ENCODE results near the gene CLIC5. TPM values are rescaled to one million over a fixed set of nuclear protein-coding genes. Genes with fewer than 3 reads are reported as not detected.

The CLIC5 gene
- total RNA-seq, 1 donor from 2014 or later, result 134 TPM

- TF ChIP-seq, protein P1, sequence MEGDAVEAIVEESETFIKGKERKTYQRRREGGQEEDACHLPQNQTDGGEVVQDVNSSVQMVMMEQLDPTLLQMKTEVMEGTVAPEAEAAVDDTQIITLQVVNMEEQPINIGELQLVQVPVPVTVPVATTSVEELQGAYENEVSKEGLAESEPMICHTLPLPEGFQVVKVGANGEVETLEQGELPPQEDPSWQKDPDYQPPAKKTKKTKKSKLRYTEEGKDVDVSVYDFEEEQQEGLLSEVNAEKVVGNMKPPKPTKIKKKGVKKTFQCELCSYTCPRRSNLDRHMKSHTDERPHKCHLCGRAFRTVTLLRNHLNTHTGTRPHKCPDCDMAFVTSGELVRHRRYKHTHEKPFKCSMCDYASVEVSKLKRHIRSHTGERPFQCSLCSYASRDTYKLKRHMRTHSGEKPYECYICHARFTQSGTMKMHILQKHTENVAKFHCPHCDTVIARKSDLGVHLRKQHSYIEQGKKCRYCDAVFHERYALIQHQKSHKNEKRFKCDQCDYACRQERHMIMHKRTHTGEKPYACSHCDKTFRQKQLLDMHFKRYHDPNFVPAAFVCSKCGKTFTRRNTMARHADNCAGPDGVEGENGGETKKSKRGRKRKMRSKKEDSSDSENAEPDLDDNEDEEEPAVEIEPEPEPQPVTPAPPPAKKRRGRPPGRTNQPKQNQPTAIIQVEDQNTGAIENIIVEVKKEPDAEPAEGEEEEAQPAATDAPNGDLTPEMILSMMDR (IDR thresholded peaks at IDR 0.05), result no peak
- no peak for ATAC-seq
- H3K27ac ChIP-seq, result no peak overlapping the region
These were observed 8.6 kb upstream of the CLIC5 start for GRCh38 chr6:46024124-46024769.

GRCh38 chr6:46023216-46023915 lies 7.7 kb upstream of the CLIC5 start:
- no peak overlapping the region for H3K4me3 ChIP-seq
- DNase-seq (no peak), ATAC-seq (no peak)
- TF ChIP-seq, protein P1 (IDR thresholded peaks at IDR 0.05), result no peak
- no peaks in the 10 kb centered on the region for H3K36me3 ChIP-seq
- no peaks in the 10 kb centered on the region for H3K27me3 ChIP-seq (ENCODE audit: low read depth)
- intact Hi-C loops (cut with DNase I), result no loop called here
- H3K4me1 ChIP-seq, result no peaks in the 10 kb centered on the region
- H3K9me3 ChIP-seq, result no peaks in the 10 kb centered on the region
- no peak overlapping the region for H3K27ac ChIP-seq

More at GRCh38 chr6:46024124-46024769, 8.6 kb upstream of the CLIC5 start:
- intact Hi-C loops (cut with DNase I), result no loop called here
- Histone ChIP-seq H3K4me1 (no peaks in the 10 kb centered on the region), H3K27me3 (ENCODE audit: low read depth) (no peaks in the 10 kb centered on the region), H3K4me3 (no peak overlapping the region), H3K9me3 (no peaks in the 10 kb centered on the region), H3K36me3 (no peaks in the 10 kb centered on the region)
- no peak for DNase-seq

- TF ChIP-seq, protein P1 (IDR thresholded peaks at IDR 0.05), result no peak
These were observed 6.7 kb upstream of the CLIC5 start for GRCh38 chr6:46022106-46022948.

GRCh38 chr6:46017726-46018125 lies 2.1 kb upstream of the CLIC5 start:
- H3K27me3 ChIP-seq (ENCODE audit: low read depth), result peaks cover 10% of the 10 kb centered on the region
- no peaks in the 10 kb centered on the region for H3K9me3 ChIP-seq
- no peak for DNase-seq
- intact Hi-C loops (cut with DNase I), result no loop called here
- TF ChIP-seq, protein P1 (IDR thresholded peaks at IDR 0.05), result no peak
- no peaks in the 10 kb centered on the region for H3K36me3 ChIP-seq
- H3K4me3 ChIP-seq, result no peak overlapping the region
- peaks cover 14% of the 10 kb centered on the region for H3K4me1 ChIP-seq
- ATAC-seq, result no peak
- no peak overlapping the region for H3K27ac ChIP-seq

More at GRCh38 chr6:46022106-46022948, 6.7 kb upstream of the CLIC5 start:
- intact Hi-C loops (cut with DNase I), result no loop called here
- H3K36me3 ChIP-seq, result no peaks in the 10 kb centered on the region
- H3K9me3 ChIP-seq, result no peaks in the 10 kb centered on the region
- no peak for DNase-seq
- no peak overlapping the region for H3K4me3 ChIP-seq
- H3K27me3 ChIP-seq (ENCODE audit: low read depth), result no peaks in the 10 kb centered on the region
- H3K4me1 ChIP-seq, result no peaks in the 10 kb centered on the region
- ATAC-seq, result no peak
- no peak overlapping the region for H3K27ac ChIP-seq

GRCh38 chr6:46016063-46016608 lies 476 bp upstream of the CLIC5 start:
- peaks cover 10% of the 10 kb centered on the region for H3K27me3 ChIP-seq (ENCODE audit: low read depth)
- H3K27ac ChIP-seq, result peak overlapping the region; percentile 90
- ATAC-seq, result peak in 1 of 2 donors; percentile 23

More at GRCh38 chr6:46016063-46016608, 476 bp upstream of the CLIC5 start:
- Histone ChIP-seq H3K36me3 (no peaks in the 10 kb centered on the region), H3K4me1 (peaks cover 22% of the 10 kb centered on the region), H3K9me3 (no peaks in the 10 kb centered on the region), H3K4me3 (peak overlapping the region; percentile 76)
- no peak for DNase-seq
- intact Hi-C loops (cut with DNase I), result no loop called here
- TF ChIP-seq, protein P1 (IDR thresholded peaks at IDR 0.05), result no peak
